ENCODE measurements around the gene C11orf91.
"Not testable (repeated sequence)": the region's sequence is repeated elsewhere in the genome, so short reads cannot be mapped to it uniquely, and the experiment has no call there.

Gene C11orf91

GRCh38 chr11:33721426-33721825 lies 20.8 kb upstream of the C11orf91 start:
- no peak for DNase-seq

GRCh38 chr11:33719587-33719986 lies 19.0 kb upstream of the C11orf91 start:
- DNase-seq: no peak

- no peak for DNase-seq
These were observed 17.8 kb upstream of the C11orf91 start for GRCh38 chr11:33718440-33718839.

GRCh38 chr11:33716243-33716642 lies 15.6 kb upstream of the C11orf91 start:
- DNase-seq: no peak

- no peak for DNase-seq
These were observed 13.3 kb upstream of the C11orf91 start for GRCh38 chr11:33713856-33714398.

GRCh38 chr11:33713151-33713855 lies 12.7 kb upstream of the C11orf91 start:
- DNase-seq: no peak

GRCh38 chr11:33712436-33712835 lies 11.8 kb upstream of the C11orf91 start:
- DNase-seq: no peak

- no peak for DNase-seq
These were observed 8.8 kb upstream of the C11orf91 start for GRCh38 chr11:33709466-33709865.

- no peak for DNase-seq
These were observed 8.4 kb upstream of the C11orf91 start for GRCh38 chr11:33708985-33709384.

GRCh38 chr11:33707831-33708230 lies 7.2 kb upstream of the C11orf91 start:
- DNase-seq: not testable (repeated sequence)

- no peak for DNase-seq
These were observed 6.3 kb upstream of the C11orf91 start for GRCh38 chr11:33706966-33707365.

- no peak for DNase-seq
These were observed 5.9 kb upstream of the C11orf91 start for GRCh38 chr11:33706546-33706945.

GRCh38 chr11:33704240-33705002 lies 3.8 kb upstream of the C11orf91 start:
- no peak for DNase-seq

- DNase-seq: no peak
These were observed 3.2 kb upstream of the C11orf91 start for GRCh38 chr11:33703788-33704187.

- DNase-seq: no peak
These were observed 2.6 kb upstream of the C11orf91 start for GRCh38 chr11:33703234-33703633.

- DNase-seq: peak; percentile 42
These were observed 940 bp upstream of the C11orf91 start for GRCh38 chr11:33701302-33702230.

GRCh38 chr11:33700063-33700501 lies 544 bp downstream of the C11orf91 start:
- no peak for DNase-seq

GRCh38 chr11:33699515-33700062 lies 1.0 kb downstream of the C11orf91 start:
- DNase-seq: no peak

- no peak for DNase-seq
These were observed 1.7 kb downstream of the C11orf91 start for GRCh38 chr11:33698921-33699320.

GRCh38 chr11:33697997-33698396 lies 2.6 kb downstream of the C11orf91 start:
- DNase-seq: no peak

GRCh38 chr11:33696931-33697638 lies 3.5 kb downstream of the C11orf91 start:
- no peak for DNase-seq

- DNase-seq: no peak
These were observed 4.2 kb downstream of the C11orf91 start for GRCh38 chr11:33696411-33696810.
